Ovary (tissue), 3 donors: ENCODE measurements around the gene TECR.

Source experiments
- CTCF ChIP-seq, 3 donors: fragments of 450-650 bp in 2 of 3; fragments of 200-600 bp in 1 of 3; IDR thresholded peaks; one replicate each; pipeline versions ENCODE4 v1.5.1 to v1.8.0; 2016 to 2022; ENCODE audit warnings: antibody characterized with exemption in 3 of 3, mild to moderate bottlenecking in 1 of 3
- EP300 ChIP-seq: sonication (generic); formaldehyde crosslinking; IDR thresholded peaks from one replicate; pipeline ENCODE4 v1.6.1; 2017; ENCODE audit warnings: antibody characterized with exemption
- POLR2A ChIP-seq: fragments of 450-650 bp; IDR thresholded peaks from one replicate; pipeline ENCODE4 v1.6.1; 2017; ENCODE audit warnings: antibody characterized with exemption, mild to moderate bottlenecking, moderate library complexity
- donor health status: DM: no; HTN: no; CAD: no.

- TF ChIP-seq CTCF (IDR thresholded peaks at IDR 0.05): no peak
- TF ChIP-seq POLR2A: no peak
- no peak for TF ChIP-seq EP300
Observed at GRCh38 chr19:14560776-14561108, 31.3 kb downstream of the TECR start.
